Breast epithelium (tissue), 3 donors: ENCODE results near the gene ABCC4.

Experiments used
- CTCF ChIP-seq, 3 donors: fragments of 450-650 bp; IDR thresholded peaks; one replicate each; pipeline ENCODE4 v1.5.1; 2016 to 2017; ENCODE audit warnings: antibody characterized with exemption in 3 of 3, mild to moderate bottlenecking in 3 of 3, moderate library complexity in 3 of 3
- POLR2A ChIP-seq: fragments of 450-650 bp; IDR thresholded peaks from one replicate; pipeline ENCODE4 v1.6.1; 2016; ENCODE audit warnings: antibody characterized with exemption, mild to moderate bottlenecking, moderate library complexity

- TF ChIP-seq CTCF (IDR thresholded peaks at IDR 0.05) (no peak), POLR2A (no peak)
These were observed 71.4 kb downstream of the ABCC4 start for GRCh38 chr13:95229855-95230254.
